Adrenal gland (tissue), 12 donors: ENCODE measurements around the gene PTPRD. TPM values are rescaled to one million over a fixed set of nuclear protein-coding genes. Genes with fewer than 3 reads are reported as not detected.

ENCODE experiments used
- DNase-seq, 7 donors: peaks; one replicate each; pipeline ENCODE4 v3.0.0-alpha.2; 2019 to 2020
- H3K27ac ChIP-seq, 5 donors: fragments of 200-600 bp; sonication (generic) in 4 of 5; 1 replicate in 3 of 5; 2 replicates in 2 of 5; pipeline versions ENCODE4 v1.5.1 to v1.8.0; 2016 to 2020; ENCODE audit warnings: mild to moderate bottlenecking in 1 of 5
- H3K27me3 ChIP-seq: fragments of 200-600 bp; 2 replicates; pipeline ENCODE4 v1.8.0; 2021
- H3K36me3 ChIP-seq, 2 donors: fragments of 200-600 bp; replicated peaks in 1 of 2; 1 replicate in 1 of 2; 2 replicates in 1 of 2; pipeline versions ENCODE4 v1.5.1 to v1.8.0; 2018 to 2022
- H3K4me1 ChIP-seq, 2 donors: fragments of 200-600 bp; replicated peaks in 1 of 2; 1 replicate in 1 of 2; 2 replicates in 1 of 2; pipeline versions ENCODE4 v1.5.1 to v1.8.0; 2018 to 2021
- H3K4me3 ChIP-seq, 4 donors: fragments of 200-600 bp; sonication (generic) in 3 of 4; one replicate each; pipeline ENCODE4 v1.5.1; 2016 to 2018
- H3K9me3 ChIP-seq, 3 donors: fragments of 200-600 bp; sonication (generic) in 1 of 3; replicated peaks in 1 of 3; 1 replicate in 2 of 3; 2 replicates in 1 of 3; pipeline versions ENCODE4 v1.5.1 to v1.8.0; 2016 to 2021
- POLR2A ChIP-seq, 2 donors: fragments of 450-650 bp; IDR thresholded peaks; one replicate each; pipeline ENCODE4 v1.6.1; 2017; ENCODE audit warnings: antibody characterized with exemption in 2 of 2, mild to moderate bottlenecking in 2 of 2, moderate library complexity in 1 of 2
- WGBS, 4 donors: extraction: QIAGEN DNeasy Blood & Tissue Kit in 2 of 4; methylation state at CpG; one replicate each; pipeline versions ENCODE4 v1.1.5 to v1.1.7; 2013 to 2017; 5-methylcytosine and 5-hydroxymethylcytosine counted together
- intact Hi-C, 2 donors: fragments of 100-400 bp; cut with DNase I; formaldehyde crosslinking; loops; one replicate each; pipeline versions ENCODE4 v1.14.1 to v1.15.0; 2022 to 2023
- polyA plus RNA-seq, 3 donors: library from polyadenylated mRNA; stranded (reverse); fragments of 200-250 nt in 2 of 3; fragments of 350-450 nt in 1 of 3; fragmentation: Illumina TruSeq in 1 of 3; extraction: RNeasy Lipid Tissue Mini Kit (QIAGEN cat#74804) in 1 of 3; gene quantifications; one replicate each; pipeline ENCODE4 v1.2.3, GENCODE V29; 2013 to 2014
- total RNA-seq, 9 donors: library from RNA; depleted of rRNA in 4 of 9; stranded (reverse); fragments of >200 nt in 4 of 9; fragments of 120-200 nt in 1 of 9; fragmentation: NEBNext Ultra II Directional in 1 of 9; extraction: Animal tissue kit (Norgen Biotek cat#: 25700) in 1 of 9; gene quantifications; one replicate each; pipeline versions ENCODE4 v1.1.0 to v1.2.4, GENCODE V29; 2013 to 2023
- TF ChIP-seq, protein P1 (sequence below), 6 experiments: fragments of 450-650 bp in 4 of 6; fragments of 200-600 bp in 2 of 6; sonication (generic) in 1 of 6; IDR thresholded peaks; 1 replicate in 5 of 6; 2 replicates in 1 of 6; pipeline versions ENCODE4 v1.5.1 to v1.8.0; 2016 to 2021; ENCODE audit warnings: antibody characterized with exemption in 6 of 6, mild to moderate bottlenecking in 2 of 6, moderate library complexity in 1 of 6
- donor health status: healthy with polysubstance abuse.
- donor health status: Bipolar disorder and iron deficiency.
- donor health status: DM: yes; HTN: yes; CAD: no.
- donor health status: DM: no; HTN: no; CAD: no.
- donor health status: DM: no; HTN: no; CAD: no.
- donor health status: DM: yes; HTN: yes; CAD: no.

The PTPRD gene
- total and polyA plus RNA-seq, 12 donors, result 0.61 to 71.2 (median 4.5) TPM

DNA sequence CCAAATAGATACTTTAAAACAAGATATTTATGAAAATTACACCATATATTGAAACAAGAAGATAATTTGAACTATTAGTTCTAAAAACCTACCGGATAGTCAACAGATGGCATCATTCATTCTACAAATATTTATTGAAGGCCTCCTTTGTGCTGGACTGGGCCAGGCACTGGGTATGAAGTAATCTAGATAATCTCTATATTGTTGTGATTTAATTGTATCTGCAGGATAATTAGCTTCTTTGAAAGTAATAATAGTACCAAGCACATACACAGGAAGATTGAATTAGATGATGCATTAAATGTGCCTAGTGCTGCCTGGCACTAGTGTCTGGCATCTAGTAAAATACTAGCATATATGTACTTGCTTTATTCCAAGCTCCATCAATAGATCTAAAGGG lies 2078.0 kb downstream of the PTPRD start:
- no peaks in the 10 kb centered on the region for H3K9me3 ChIP-seq
- no peak for DNase-seq
- no peak overlapping the region for H3K27ac ChIP-seq
- intact Hi-C loops, result no loop called here
- H3K4me1 ChIP-seq, result no peaks in the 10 kb centered on the region
- 79 to 93% (median 87%) methylated on average over 1 of the region's 1 CpG for WGBS, 4 donors
- H3K27me3 ChIP-seq, result no peaks in the 10 kb centered on the region
- no peaks in the 10 kb centered on the region for H3K36me3 ChIP-seq
- H3K4me3 ChIP-seq, result no peak overlapping the region
- TF ChIP-seq, protein P1, sequence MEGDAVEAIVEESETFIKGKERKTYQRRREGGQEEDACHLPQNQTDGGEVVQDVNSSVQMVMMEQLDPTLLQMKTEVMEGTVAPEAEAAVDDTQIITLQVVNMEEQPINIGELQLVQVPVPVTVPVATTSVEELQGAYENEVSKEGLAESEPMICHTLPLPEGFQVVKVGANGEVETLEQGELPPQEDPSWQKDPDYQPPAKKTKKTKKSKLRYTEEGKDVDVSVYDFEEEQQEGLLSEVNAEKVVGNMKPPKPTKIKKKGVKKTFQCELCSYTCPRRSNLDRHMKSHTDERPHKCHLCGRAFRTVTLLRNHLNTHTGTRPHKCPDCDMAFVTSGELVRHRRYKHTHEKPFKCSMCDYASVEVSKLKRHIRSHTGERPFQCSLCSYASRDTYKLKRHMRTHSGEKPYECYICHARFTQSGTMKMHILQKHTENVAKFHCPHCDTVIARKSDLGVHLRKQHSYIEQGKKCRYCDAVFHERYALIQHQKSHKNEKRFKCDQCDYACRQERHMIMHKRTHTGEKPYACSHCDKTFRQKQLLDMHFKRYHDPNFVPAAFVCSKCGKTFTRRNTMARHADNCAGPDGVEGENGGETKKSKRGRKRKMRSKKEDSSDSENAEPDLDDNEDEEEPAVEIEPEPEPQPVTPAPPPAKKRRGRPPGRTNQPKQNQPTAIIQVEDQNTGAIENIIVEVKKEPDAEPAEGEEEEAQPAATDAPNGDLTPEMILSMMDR (IDR thresholded peaks at IDR 0.05), result no peak
- TF ChIP-seq POLR2A (IDR thresholded peaks at IDR 0.05), result no peak

DNA sequence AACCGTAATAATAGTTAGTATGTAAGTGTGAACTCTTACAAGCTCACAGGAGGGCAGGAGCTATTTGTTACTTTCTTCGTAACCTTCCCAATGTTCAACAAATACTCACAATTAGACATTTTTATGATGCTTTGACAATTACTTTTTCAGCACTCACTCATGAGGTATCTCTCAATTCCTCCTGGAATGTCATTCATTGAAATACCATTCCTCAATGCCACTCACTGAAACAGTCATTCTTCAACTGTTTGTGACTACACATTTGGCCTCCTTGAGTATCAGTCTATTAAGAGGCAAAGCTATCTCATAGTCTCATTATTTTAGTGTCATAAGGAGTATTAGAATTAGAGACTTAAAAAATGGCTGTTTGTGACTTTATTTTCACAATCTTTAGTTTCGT lies 2079.1 kb downstream of the PTPRD start:
- no peaks in the 10 kb centered on the region for H3K36me3 ChIP-seq
- H3K9me3 ChIP-seq, result no peaks in the 10 kb centered on the region
- H3K4me1 ChIP-seq, result no peaks in the 10 kb centered on the region
- H3K27me3 ChIP-seq, result no peaks in the 10 kb centered on the region
- no peak for TF ChIP-seq POLR2A (IDR thresholded peaks at IDR 0.05)
- TF ChIP-seq, protein P1 (IDR thresholded peaks at IDR 0.05), result no peak
- WGBS, 4 donors, result 69 to 91% (median 84%) methylated on average over 3 of the region's 3 CpGs
- H3K4me3 ChIP-seq, result no peak overlapping the region
- no peak for DNase-seq
- H3K27ac ChIP-seq, result no peak overlapping the region
- intact Hi-C loops, result no loop called here

DNA sequence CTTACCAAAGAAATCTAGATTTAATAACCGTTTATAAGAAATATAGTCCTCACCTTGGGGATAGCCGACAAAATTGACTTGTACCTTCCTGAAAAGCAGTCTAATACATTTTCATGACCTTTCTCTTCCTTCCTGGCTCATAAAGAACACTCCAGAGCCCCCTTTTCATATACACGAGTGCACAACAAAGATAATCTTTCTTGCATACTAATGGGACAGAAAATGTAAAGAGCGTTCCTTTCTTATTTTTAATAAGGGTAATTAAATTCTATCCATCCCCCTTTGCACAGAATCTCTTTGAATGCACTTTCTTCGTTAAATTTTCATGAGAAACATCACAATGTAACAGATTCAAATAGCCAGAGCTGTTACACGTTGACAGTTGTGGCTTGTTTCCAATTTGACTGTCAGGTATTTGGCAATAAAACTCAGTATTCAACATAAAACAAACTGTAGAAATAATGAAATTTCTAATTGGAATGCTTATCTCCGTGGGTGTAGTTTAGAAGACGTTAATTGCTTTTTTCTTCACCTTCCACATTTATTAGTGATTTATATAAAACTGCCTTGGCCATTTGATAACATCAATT lies 2080.9 kb downstream of the PTPRD start:
- WGBS, 4 donors, result 68 to 75% (median 70%) methylated on average over 8 of the region's 8 CpGs
- intact Hi-C loops, result no loop called here
- H3K27me3 ChIP-seq, result no peaks in the 10 kb centered on the region

DNA sequence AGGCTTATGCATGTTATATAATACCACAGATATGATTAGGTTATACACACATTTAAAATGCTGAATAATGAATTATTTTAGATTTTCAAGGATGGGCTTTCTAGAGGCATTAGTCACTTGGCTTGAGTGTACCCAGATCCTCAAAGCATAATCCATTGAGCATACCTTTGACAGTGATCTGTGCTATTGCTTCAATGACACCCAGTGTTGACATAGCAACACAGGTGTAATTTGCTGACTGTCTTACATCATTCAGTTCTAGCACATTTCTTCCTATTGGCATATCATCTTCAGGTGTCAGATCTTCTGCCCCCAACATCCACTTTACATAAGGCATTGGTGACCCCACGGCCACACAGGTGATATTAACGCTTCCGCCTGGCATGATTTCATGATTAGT lies 2091.7 kb downstream of the PTPRD start:
- Histone ChIP-seq H3K4me1 (no peaks in the 10 kb centered on the region), H3K27ac (no peak overlapping the region), H3K9me3 (no peaks in the 10 kb centered on the region), H3K4me3 (no peak overlapping the region), H3K36me3 (no peaks in the 10 kb centered on the region), H3K27me3 (no peaks in the 10 kb centered on the region)
- intact Hi-C loops, result no loop called here
- no peak for DNase-seq
- 86 to 93% (median 88%) methylated on average over 3 of the region's 3 CpGs for WGBS, 4 donors
- TF ChIP-seq, protein P1 (IDR thresholded peaks at IDR 0.05), result no peak
- no peak for TF ChIP-seq POLR2A (IDR thresholded peaks at IDR 0.05)

More for the DNA sequence above, 2080.9 kb downstream of the PTPRD start:
- Histone ChIP-seq H3K27ac (no peak overlapping the region), H3K4me3 (no peak overlapping the region), H3K36me3 (no peaks in the 10 kb centered on the region), H3K4me1 (no peaks in the 10 kb centered on the region), H3K9me3 (no peaks in the 10 kb centered on the region)
- no peak for TF ChIP-seq POLR2A (IDR thresholded peaks at IDR 0.05)
- TF ChIP-seq, protein P1 (IDR thresholded peaks at IDR 0.05), result no peak
- DNase-seq, result no peak
